A549 (cell line): Measurements from ENCODE around the gene L3MBTL2.

Experiments used
- CHD2 ChIP-seq: fragments of 150-350 bp; IDR thresholded peaks from 2 replicates; pipeline ENCODE4 v1.6.1; 2014; ENCODE audit warnings: low read length; ENCODE audit not compliant: partially characterized antibody
- CHD4 ChIP-seq: fragments of 200-600 bp; sonication (generic); IDR thresholded peaks from 2 replicates; pipeline ENCODE4 v1.6.1; 2016; ENCODE audit warnings: antibody characterized with exemption, mild to moderate bottlenecking, borderline replicate concordance
- EP300 ChIP-seq, 2 experiments: fragments of >200 bp; sonication (Bioruptor Twin); formaldehyde crosslinking; IDR thresholded peaks; 2 replicates in 1 of 2; 3 replicates in 1 of 2; pipeline ENCODE4 v1.6.1; 2016 to 2017
- ESRRA ChIP-seq: fragments of 150-350 bp; IDR thresholded peaks from 2 replicates; pipeline ENCODE4 v1.6.1; 2014; ENCODE audit warnings: mild to moderate bottlenecking, low read length, borderline replicate concordance
- JUN ChIP-seq, 2 experiments: fragments of >200 bp; sonication (Bioruptor Twin); formaldehyde crosslinking; IDR thresholded peaks; 2 replicates in 1 of 2; 3 replicates in 1 of 2; pipeline ENCODE4 v1.6.1; 2016 to 2017
- KDM5A ChIP-seq: fragments of 200-600 bp; sonication (generic); IDR thresholded peaks from 2 replicates; pipeline ENCODE4 v1.6.1; 2016; ENCODE audit warnings: antibody characterized with exemption, mild to moderate bottlenecking
- MYC ChIP-seq: IDR thresholded peaks from 2 replicates; pipeline ENCODE4 v1.6.1; 2012; ENCODE audit warnings: mild to moderate bottlenecking, inconsistent platforms, low read length, improper control_type of control experiment, borderline replicate concordance
- POLR2A ChIP-seq: IDR thresholded peaks from 2 replicates; pipeline ENCODE4 v1.6.1; 2012; ENCODE audit warnings: mild to moderate bottlenecking, low read length
- RAD21 ChIP-seq, 2 experiments: fragments of >200 bp in 1 of 2; sonication (Bioruptor Twin) in 1 of 2; formaldehyde crosslinking in 1 of 2; IDR thresholded peaks in 1 of 2; conservative IDR thresholded peaks in 1 of 2; 2 replicates in 1 of 2; 3 replicates in 1 of 2; pipeline ENCODE4 v1.6.1; 2012 to 2018; ENCODE audit warnings: inconsistent platforms in 1 of 2
- TFCP2L1 ChIP-seq: fragments of 250-450 bp; sonication (Bioruptor Pico); IDR thresholded peaks from 2 replicates; pipeline ENCODE4 v1.5.0; 2021; ENCODE audit warnings: mild to moderate bottlenecking
- TF ChIP-seq, protein P1 (sequence below): fragments of >200 bp; sonication (Bioruptor Twin); formaldehyde crosslinking; IDR thresholded peaks from 3 replicates; pipeline ENCODE4 v1.5.1; 2016
- TF ChIP-seq, protein P2 (sequence below): fragments of 200-600 bp; sonication (generic); IDR thresholded peaks from 2 replicates; pipeline ENCODE4 v1.6.1; 2016; ENCODE audit warnings: antibody characterized with exemption, mild to moderate bottlenecking, moderate library complexity
- TF ChIP-seq, protein P3 (sequence below): IDR thresholded peaks from 2 replicates; pipeline ENCODE4 v1.6.1; 2012
- TF ChIP-seq, protein P4 (sequence below): fragments of 450-650 bp; IDR thresholded peaks from 2 replicates; pipeline ENCODE4 v1.6.1; 2014; ENCODE audit warnings: antibody characterized with exemption

DNA sequence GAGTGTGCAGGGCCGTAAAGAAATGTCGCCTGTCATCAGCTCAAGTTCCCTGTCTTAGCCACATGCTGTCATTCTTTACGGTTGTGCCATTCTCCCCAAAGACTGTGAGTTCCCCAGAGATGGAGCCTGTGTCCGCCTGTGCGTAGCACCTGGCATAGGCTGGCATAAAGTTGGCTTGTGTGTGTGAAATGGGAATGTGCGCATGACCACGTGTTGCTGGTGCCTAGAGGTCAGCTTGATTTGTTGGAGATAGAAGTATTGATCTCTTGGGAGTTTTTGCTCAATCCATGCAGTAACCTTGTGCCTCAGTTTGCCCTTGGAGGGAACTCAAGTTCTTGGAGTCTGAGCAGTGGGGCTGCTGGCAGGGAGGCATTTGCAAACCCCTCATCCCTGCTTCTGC lies 26.3 kb downstream of the L3MBTL2 start:
- TF ChIP-seq, protein P1, sequence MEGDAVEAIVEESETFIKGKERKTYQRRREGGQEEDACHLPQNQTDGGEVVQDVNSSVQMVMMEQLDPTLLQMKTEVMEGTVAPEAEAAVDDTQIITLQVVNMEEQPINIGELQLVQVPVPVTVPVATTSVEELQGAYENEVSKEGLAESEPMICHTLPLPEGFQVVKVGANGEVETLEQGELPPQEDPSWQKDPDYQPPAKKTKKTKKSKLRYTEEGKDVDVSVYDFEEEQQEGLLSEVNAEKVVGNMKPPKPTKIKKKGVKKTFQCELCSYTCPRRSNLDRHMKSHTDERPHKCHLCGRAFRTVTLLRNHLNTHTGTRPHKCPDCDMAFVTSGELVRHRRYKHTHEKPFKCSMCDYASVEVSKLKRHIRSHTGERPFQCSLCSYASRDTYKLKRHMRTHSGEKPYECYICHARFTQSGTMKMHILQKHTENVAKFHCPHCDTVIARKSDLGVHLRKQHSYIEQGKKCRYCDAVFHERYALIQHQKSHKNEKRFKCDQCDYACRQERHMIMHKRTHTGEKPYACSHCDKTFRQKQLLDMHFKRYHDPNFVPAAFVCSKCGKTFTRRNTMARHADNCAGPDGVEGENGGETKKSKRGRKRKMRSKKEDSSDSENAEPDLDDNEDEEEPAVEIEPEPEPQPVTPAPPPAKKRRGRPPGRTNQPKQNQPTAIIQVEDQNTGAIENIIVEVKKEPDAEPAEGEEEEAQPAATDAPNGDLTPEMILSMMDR = no peak
- TF ChIP-seq KDM5A (no peak), EP300 (IDR thresholded peaks at IDR 0.05) (no peak), TFCP2L1 (CRISPR knock-in tag) (no peak), POLR2A (no peak), JUN (IDR thresholded peaks at IDR 0.05) (no peak), CHD2 (no peak), ESRRA (no peak), MYC (no peak), CHD4 (no peak), RAD21 (conservative IDR thresholded peaks at IDR 0.05 in 1 of 2, IDR thresholded peaks at IDR 0.05 in 1 of 2) (no peak)
- TF ChIP-seq, protein P2, sequence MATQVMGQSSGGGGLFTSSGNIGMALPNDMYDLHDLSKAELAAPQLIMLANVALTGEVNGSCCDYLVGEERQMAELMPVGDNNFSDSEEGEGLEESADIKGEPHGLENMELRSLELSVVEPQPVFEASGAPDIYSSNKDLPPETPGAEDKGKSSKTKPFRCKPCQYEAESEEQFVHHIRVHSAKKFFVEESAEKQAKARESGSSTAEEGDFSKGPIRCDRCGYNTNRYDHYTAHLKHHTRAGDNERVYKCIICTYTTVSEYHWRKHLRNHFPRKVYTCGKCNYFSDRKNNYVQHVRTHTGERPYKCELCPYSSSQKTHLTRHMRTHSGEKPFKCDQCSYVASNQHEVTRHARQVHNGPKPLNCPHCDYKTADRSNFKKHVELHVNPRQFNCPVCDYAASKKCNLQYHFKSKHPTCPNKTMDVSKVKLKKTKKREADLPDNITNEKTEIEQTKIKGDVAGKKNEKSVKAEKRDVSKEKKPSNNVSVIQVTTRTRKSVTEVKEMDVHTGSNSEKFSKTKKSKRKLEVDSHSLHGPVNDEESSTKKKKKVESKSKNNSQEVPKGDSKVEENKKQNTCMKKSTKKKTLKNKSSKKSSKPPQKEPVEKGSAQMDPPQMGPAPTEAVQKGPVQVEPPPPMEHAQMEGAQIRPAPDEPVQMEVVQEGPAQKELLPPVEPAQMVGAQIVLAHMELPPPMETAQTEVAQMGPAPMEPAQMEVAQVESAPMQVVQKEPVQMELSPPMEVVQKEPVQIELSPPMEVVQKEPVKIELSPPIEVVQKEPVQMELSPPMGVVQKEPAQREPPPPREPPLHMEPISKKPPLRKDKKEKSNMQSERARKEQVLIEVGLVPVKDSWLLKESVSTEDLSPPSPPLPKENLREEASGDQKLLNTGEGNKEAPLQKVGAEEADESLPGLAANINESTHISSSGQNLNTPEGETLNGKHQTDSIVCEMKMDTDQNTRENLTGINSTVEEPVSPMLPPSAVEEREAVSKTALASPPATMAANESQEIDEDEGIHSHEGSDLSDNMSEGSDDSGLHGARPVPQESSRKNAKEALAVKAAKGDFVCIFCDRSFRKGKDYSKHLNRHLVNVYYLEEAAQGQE = no peak
- TF ChIP-seq, protein P3, sequence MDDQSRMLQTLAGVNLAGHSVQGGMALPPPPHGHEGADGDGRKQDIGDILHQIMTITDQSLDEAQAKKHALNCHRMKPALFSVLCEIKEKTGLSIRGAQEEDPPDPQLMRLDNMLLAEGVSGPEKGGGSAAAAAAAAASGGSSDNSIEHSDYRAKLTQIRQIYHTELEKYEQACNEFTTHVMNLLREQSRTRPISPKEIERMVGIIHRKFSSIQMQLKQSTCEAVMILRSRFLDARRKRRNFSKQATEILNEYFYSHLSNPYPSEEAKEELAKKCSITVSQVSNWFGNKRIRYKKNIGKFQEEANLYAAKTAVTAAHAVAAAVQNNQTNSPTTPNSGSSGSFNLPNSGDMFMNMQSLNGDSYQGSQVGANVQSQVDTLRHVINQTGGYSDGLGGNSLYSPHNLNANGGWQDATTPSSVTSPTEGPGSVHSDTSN = no peak
- TF ChIP-seq, protein P4, sequence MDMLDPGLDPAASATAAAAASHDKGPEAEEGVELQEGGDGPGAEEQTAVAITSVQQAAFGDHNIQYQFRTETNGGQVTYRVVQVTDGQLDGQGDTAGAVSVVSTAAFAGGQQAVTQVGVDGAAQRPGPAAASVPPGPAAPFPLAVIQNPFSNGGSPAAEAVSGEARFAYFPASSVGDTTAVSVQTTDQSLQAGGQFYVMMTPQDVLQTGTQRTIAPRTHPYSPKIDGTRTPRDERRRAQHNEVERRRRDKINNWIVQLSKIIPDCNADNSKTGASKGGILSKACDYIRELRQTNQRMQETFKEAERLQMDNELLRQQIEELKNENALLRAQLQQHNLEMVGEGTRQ = no peak
